Endometrial microvascular endothelial cells (primary cell): ENCODE data around the gene ZMYM5. TPM values are rescaled to one million over a fixed set of nuclear protein-coding genes. Genes with fewer than 3 reads are reported as not detected.
"Not testable (repeated sequence)": the region's sequence is repeated elsewhere in the genome, so short reads cannot be mapped to it uniquely, and the experiment has no call there.

ENCODE experiments used
- in situ Hi-C: cut with HindIII; loops from 2 replicates; pipeline ENCODE4 v1.10.0; 2017; ENCODE audit warnings: low sequenced_read_pairs, low pct_unique_long_range_greater_than_20kb; ENCODE audit errors: inconsistent ontology term
- total RNA-seq: library from RNA; depleted of rRNA; stranded (reverse); fragments of >200 nt; gene quantifications from one replicate; pipeline ENCODE4 v1.2.3, GENCODE V29; 2015; ENCODE audit errors: inconsistent ontology term

ZMYM5 gene
- total RNA-seq, 1 donor from 2014 or later: 15.2 TPM

GRCh38 chr13:19780753-19781418 is 82.6 kb downstream of the ZMYM5 start:
- in situ Hi-C loops: not testable (repeated sequence)

Other genes with a start within 250 kb of the ZMYM5 start
- 10.2 TPM for gene MPHOSPH8, start 230.0 kb downstream of the ZMYM5 start, total RNA-seq
- gene PSPC1, start 80.7 kb downstream of the ZMYM5 start, total RNA-seq: 61.0 TPM
- 28.2 TPM for gene ZMYM2, start 95.1 kb upstream of the ZMYM5 start, total RNA-seq